ENCODE results near the gene PRDM2. TPM values are rescaled to one million over a fixed set of nuclear protein-coding genes. Genes with fewer than 3 reads are reported as not detected.

PRDM2 gene
- 10 to 100 TPM; 34.7 to 70.1 (median 53.0) TPM for total RNA-seq

- peak within 1 kb of the TSS; percentile 72 to 87 (median 72) for H3K4me3 ChIP-seq
- TF ChIP-seq CTCF (IDR thresholded peaks at IDR 0.05) (no peak), POLR2A (IDR thresholded peaks at IDR 0.05) (peak in 1 of 2 donors; percentile 34)
- peaks cover 0 to 6% (median 0%) of the 10 kb centered on the region in 4 donors for H3K4me1 ChIP-seq
- peak; percentile 58 to 78 (median 75) for DNase-seq
- H3K9me3 ChIP-seq, result no peaks in the 10 kb centered on the region
- H3K27ac ChIP-seq, result peak within 1 kb of the TSS; percentile 89 to 97 (median 94)
- H3K36me3 ChIP-seq, result no peaks in the 10 kb centered on the region
- H3K27me3 ChIP-seq, result no peaks in the 10 kb centered on the region
These were observed at the start of gene PRDM2 for GRCh38 chr1:13699936-13700520. PRDM2 (plus strand) TSS chr1:13700188; CDS start chr1:13715606, 15,418 bp downstream.

DNA sequence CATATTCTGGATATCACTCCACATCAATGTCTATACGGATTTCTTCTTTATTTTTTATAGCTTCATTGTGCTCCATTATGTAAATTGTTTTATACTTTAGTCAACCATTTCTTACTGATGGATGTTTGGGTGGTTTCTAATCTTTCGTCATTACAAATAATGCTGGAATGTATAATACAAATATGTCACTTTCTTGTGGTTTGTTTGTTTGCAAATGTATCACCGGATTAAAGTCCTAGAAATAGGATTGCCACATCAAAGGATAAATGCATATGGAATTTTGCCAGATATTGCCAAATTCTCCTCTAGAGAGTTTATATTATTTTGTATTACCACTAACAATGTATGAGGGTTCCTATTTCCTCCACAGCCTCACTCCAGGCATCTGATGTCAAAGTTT, 48.7 kb upstream of the PRDM2 start:
- no peak for DNase-seq
- Histone ChIP-seq H3K27ac (no peak overlapping the region), H3K36me3 (no peaks in the 10 kb centered on the region), H3K27me3 (no peaks in the 10 kb centered on the region), H3K4me3 (no peak overlapping the region), H3K4me1 (no peaks in the 10 kb centered on the region), H3K9me3 (no peaks in the 10 kb centered on the region)
- TF ChIP-seq CTCF (IDR thresholded peaks at IDR 0.05) (no peak), POLR2A (IDR thresholded peaks at IDR 0.05) (no peak)

GRCh38 chr1:13652238-13652637, 47.8 kb upstream of the PRDM2 start:
- Histone ChIP-seq H3K4me3 (no peak overlapping the region), H3K36me3 (no peaks in the 10 kb centered on the region), H3K9me3 (no peaks in the 10 kb centered on the region), H3K4me1 (no peaks in the 10 kb centered on the region), H3K27me3 (no peaks in the 10 kb centered on the region), H3K27ac (no peak overlapping the region)
- DNase-seq, result no peak
- TF ChIP-seq CTCF (IDR thresholded peaks at IDR 0.05) (no peak), POLR2A (IDR thresholded peaks at IDR 0.05) (no peak)

GRCh38 chr1:13661539-13661938, 38.4 kb upstream of the PRDM2 start:
- DNase-seq, result no peak

GRCh38 chr1:13662493-13662892, 37.5 kb upstream of the PRDM2 start:
- H3K36me3 ChIP-seq, result no peaks in the 10 kb centered on the region
- no peaks in the 10 kb centered on the region for H3K9me3 ChIP-seq
- no peak overlapping the region for H3K4me3 ChIP-seq
- no peak for TF ChIP-seq CTCF (IDR thresholded peaks at IDR 0.05)
- no peak for TF ChIP-seq POLR2A (IDR thresholded peaks at IDR 0.05)
- no peaks in the 10 kb centered on the region for H3K27me3 ChIP-seq
- no peak overlapping the region for H3K27ac ChIP-seq
- peaks cover 0 to 6% (median 2%) of the 10 kb centered on the region in 4 donors for H3K4me1 ChIP-seq
- no peak for DNase-seq

More at GRCh38 chr1:13661539-13661938, 38.4 kb upstream of the PRDM2 start:
- no peaks in the 10 kb centered on the region for H3K36me3 ChIP-seq
- H3K27me3 ChIP-seq, result no peaks in the 10 kb centered on the region
- no peaks in the 10 kb centered on the region for H3K4me1 ChIP-seq
- H3K9me3 ChIP-seq, result no peaks in the 10 kb centered on the region
- H3K27ac ChIP-seq, result no peak overlapping the region
- no peak overlapping the region for H3K4me3 ChIP-seq
- TF ChIP-seq POLR2A (IDR thresholded peaks at IDR 0.05), result no peak
- no peak for TF ChIP-seq CTCF (IDR thresholded peaks at IDR 0.05)

Data from Peyer's patch (tissue), 4 donors.